ENCODE data around the gene GMIP.
"Not testable (repeated sequence)": the region's sequence is repeated elsewhere in the genome, so short reads cannot be mapped to it uniquely, and the experiment has no call there.

The GMIP gene

GRCh38 chr19:19600793-19601330 is 42.6 kb downstream of the GMIP start:
- no peak for DNase-seq (ENCODE audit: extremely low spot score)
- ChIA-PET CTCF (interaction anchor here (1.0 to 1.3 kb wide), 3 partner anchors 11 to 43 kb away, joined by 3 read pairs; no protein-coding TSS in a partner anchor), POLR2A (interaction anchor here (0.7 kb wide), 1 partner anchor 10 kb away, joined by 7 read pairs; no protein-coding TSS in a partner anchor)
- TF ChIP-seq CTCF (IDR thresholded peaks at IDR 0.05; ENCODE audit: control extremely low read depth, extremely low read depth, low read depth, missing control alignments), result no peak

DNA sequence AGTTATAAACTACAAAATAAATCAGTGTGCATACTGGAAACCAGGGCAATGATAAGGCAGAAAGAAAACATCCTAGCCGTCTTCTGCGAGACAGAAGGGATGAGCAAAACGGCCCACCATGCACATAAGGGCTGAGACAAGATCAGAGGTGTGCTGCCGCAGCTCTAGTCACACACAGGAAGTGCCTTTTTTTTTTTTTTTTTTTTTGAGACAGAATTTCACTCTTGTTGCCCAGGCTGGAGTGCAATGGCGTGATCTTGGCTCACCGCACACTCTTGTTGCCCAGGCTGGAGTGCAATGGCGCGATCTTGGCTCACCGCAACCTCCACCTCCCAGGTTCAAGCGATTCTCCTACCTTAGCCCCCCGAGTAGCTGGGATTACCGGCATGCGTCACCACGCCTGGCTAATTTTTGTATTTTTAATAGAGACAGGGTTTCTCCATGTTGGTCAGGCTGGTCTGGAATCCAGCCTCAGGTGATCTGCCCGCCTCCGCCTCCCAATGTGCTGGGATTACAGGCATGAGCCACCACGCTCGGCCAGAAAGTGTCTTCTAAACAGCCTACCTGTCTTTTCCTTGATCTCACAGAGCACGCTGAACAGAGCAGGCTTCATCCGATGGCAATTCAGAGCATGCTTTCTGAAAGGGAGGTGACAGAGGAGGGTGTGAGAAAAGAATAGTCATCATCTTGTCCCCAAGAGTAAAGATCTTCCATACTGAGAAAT is 44.6 kb downstream of the GMIP start:
- POLR2A ChIA-PET, result not testable (repeated sequence)
- peak; percentile 55 for DNase-seq (ENCODE audit: extremely low spot score)
- CTCF ChIA-PET, result interaction anchor here (0.7 kb wide), 1 partner anchor 11 kb away, joined by 3 read pairs; no protein-coding TSS in a partner anchor

- peak; percentile 73 for DNase-seq (ENCODE audit: extremely low spot score)
- ChIA-PET CTCF (interaction anchor here (0.7 to 2.0 kb wide), 5 partner anchors 12 to 44 kb away, joined by 3 to 11 read pairs (median 3); no protein-coding TSS in a partner anchor), POLR2A (interaction anchor here (0.6 kb wide), 1 partner anchor 22 kb away, joined by 8 read pairs; no protein-coding TSS in a partner anchor)
- TF ChIP-seq CTCF (IDR thresholded peaks at IDR 0.05; ENCODE audit: control extremely low read depth, extremely low read depth, low read depth, missing control alignments), result no peak
Observed at GRCh38 chr19:19597809-19598306, 45.6 kb downstream of the GMIP start.

DNA sequence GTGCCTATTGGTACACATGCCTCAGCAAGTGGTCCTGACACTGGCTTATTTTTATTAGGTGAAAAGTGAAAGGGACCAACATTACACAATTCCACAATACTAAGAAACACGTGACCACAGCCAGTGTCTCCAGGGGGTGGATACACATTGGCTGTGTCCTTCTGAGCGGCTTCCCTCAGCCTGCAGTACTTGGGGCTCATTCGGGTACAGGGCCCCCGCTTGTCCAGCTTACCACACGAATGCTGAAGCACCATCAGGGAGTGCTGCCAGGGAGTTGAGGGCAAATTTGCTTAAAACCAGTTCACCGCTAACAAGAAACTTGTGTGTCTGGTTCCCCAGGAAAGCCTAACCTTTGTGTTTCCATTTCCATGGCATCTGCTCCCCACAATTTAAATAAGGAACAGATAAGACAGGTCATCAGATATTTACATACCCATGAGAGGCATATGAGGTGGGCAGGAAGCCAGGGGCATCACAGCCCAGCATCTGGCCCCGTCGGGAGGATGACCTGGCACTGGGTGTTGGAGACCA is 48.2 kb downstream of the GMIP start:
- ChIA-PET POLR2A (interaction anchor here (0.7 kb wide), 1 partner anchor 27 kb away, joined by 3 read pairs; no protein-coding TSS in a partner anchor), CTCF (interaction anchor here (1.4 kb wide), 1 partner anchor 62 kb away, joined by 4 read pairs; no protein-coding TSS in a partner anchor)
- TF ChIP-seq CTCF (IDR thresholded peaks at IDR 0.05; ENCODE audit: control extremely low read depth, extremely low read depth, low read depth, missing control alignments), result no peak
- DNase-seq (ENCODE audit: extremely low spot score), result no peak

DNA sequence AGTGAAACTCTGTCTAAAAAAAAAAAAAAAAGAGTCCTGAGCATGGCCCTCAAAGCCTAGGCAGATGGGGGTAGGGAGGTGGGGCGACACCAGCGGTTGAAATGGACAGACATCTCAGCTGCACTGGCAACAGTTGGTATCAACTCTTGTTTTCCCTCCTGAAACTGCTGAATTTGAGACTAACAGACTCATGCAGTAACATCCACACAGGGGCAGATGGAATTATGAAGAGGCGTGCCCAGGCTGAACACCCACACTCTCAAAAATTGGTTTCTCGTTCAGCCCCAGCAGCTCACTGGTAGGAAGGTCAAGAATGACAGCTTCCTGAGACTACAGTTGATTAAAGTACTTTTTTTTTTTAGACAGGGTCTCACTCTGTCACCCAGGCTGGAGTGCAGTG is 49.1 kb downstream of the GMIP start:
- CTCF ChIA-PET, result no interaction called here
- POLR2A ChIA-PET, result interaction anchor here (0.6 to 0.7 kb wide), 2 partner anchors 28 to 69 kb away, joined by 3 read pairs; no protein-coding TSS in a partner anchor
- DNase-seq (ENCODE audit: extremely low spot score), result no peak
- TF ChIP-seq CTCF (IDR thresholded peaks at IDR 0.05; ENCODE audit: control extremely low read depth, extremely low read depth, low read depth, missing control alignments), result no peak

GRCh38 chr19:19592690-19593089 is 50.8 kb downstream of the GMIP start:
- ChIA-PET CTCF (interaction anchor here (1.3 to 2.0 kb wide), 3 partner anchors 13 to 61 kb away, joined by 3 to 7 read pairs (median 5); no protein-coding TSS in a partner anchor), POLR2A (no interaction called here)
- DNase-seq (ENCODE audit: extremely low spot score), result no peak
- no peak for TF ChIP-seq CTCF (IDR thresholded peaks at IDR 0.05; ENCODE audit: control extremely low read depth, extremely low read depth, low read depth, missing control alignments)
